ENCODE results near the gene SLC10A4.

The SLC10A4 gene

DNA sequence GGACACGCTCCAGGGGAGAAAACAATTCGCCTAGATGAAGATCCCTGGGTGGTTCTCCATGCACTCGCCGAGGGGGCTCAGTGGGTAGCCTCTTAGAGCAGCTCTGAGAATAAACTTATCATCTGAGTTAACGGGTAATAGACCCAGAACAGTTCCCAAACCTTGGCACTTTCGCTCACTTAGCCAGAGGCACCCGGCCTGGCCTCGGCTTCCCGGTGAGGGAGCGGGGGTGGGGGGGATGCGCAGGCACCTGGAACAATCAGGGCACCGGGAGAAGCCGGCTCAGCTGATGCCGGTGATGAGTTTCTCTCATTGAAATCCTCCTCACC is 6.5 kb downstream of the SLC10A4 start:
- no peak for DNase-seq (ENCODE audit: low read depth in 3 of 3)

DNA sequence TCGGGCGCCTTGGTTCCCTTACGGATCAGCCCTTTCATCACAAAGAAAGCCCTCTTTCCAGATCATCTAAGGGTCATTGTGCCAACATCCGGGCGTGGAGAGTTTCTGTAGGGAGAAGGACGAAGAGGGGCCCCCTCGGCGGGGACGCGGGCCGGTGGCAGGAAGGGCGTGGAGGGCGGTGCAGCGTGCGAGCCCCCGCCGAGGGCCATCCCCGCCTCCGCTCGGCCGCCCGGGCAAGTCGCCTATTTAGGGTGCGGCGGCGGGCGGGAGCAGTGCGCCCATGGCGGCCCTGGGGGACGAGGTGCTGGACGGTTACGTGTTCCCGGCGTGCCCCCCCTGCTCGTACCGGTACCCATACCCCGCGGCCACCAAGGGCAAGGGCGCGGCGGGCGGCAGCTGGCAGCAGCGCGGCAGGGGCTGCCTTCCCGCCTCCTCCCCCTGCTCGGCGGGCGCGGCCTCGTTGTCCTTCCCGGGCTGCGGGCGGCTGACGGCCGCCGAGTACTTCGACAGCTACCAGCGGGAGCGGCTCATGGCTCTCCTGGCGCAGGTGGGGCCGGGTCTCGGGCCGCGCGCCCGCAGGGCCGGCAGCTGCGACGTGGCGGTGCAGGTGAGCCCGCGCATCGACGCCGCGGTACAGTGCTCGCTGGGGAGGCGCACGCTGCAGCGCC is 7.0 kb downstream of the SLC10A4 start, which contains the start of gene ZAR1:
Gene ZAR1, plus strand, starts transcription at position 241 of the 668 bp plus-strand sequence. Its CDS starts 40 bp downstream, at position 281.
- DNase-seq (ENCODE audit: low read depth in 3 of 3), result no peak

DNA sequence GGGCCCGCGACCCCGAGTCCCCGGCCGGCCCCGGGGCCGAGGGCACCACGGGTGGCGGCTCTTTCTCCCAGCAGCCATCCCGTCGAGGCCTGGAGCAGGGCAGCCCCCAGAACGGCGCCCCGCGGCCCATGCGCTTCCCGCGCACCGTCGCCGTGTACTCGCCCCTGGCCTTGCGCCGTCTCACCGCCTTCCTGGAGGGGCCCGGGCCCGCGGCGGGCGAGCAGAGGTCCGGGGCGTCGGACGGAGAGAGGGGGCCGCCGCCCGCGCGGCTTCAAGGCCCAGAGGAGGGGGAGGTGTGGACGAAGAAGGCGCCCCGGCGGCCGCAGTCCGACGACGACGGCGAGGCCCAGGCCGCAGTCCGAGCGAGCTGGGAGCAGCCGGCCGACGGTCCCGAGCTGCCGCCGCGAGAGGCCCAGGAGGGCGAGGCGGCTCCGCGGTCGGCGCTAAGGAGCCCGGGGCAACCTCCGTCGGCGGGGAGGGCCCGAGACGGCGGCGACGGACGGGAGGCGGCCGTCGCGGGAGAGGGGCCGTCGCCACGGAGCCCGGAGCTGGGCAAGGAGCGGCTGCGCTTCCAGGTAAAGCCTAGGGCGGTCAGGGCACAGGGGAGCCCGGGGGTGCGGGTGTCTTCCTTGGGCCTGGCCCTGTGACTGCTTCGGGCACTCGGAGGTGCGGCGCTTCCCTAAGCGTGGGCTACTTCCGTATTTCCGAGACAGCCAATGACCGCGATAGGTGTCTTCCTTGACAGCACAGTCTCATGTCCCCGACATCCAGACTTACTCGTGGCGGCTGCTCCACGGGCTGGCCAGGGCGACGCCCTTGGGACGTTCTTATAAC is 7.8 kb downstream of the SLC10A4 start:
- DNase-seq (ENCODE audit: low read depth in 3 of 3), result no peak

DNA sequence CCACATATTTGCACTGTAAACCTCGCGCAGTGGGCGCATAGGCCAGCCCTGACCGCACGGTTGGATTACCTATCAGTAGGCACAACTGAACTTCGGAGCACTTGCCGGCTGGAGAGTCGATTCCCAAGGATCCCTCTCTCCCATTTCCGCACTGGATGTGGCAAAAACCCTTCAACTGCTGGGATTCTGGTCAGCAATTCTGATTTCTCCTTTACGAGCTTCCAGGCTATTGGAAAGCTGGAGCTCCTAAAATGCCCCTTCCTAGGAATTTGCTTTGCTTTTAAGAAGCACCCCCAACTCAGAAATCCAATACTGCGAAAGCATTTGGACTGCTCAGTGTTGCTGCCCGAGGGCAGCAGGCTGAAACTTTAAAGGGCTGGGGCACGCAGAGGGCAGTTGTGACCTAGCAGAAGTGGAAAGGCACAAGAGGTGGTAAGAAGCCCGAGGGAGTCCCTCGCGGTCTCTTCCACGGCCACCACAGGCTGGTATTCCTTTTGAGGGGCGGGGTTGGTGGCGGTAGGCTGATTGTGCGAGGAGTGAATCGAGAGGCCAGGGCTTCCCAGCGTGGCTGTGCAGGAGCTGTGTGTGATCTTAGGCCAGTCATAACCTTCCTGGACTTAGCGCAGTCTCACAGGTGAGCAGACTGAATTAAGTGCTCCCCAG is 8.5 kb downstream of the SLC10A4 start:
- no peak for DNase-seq (ENCODE audit: low read depth in 3 of 3)

DNA sequence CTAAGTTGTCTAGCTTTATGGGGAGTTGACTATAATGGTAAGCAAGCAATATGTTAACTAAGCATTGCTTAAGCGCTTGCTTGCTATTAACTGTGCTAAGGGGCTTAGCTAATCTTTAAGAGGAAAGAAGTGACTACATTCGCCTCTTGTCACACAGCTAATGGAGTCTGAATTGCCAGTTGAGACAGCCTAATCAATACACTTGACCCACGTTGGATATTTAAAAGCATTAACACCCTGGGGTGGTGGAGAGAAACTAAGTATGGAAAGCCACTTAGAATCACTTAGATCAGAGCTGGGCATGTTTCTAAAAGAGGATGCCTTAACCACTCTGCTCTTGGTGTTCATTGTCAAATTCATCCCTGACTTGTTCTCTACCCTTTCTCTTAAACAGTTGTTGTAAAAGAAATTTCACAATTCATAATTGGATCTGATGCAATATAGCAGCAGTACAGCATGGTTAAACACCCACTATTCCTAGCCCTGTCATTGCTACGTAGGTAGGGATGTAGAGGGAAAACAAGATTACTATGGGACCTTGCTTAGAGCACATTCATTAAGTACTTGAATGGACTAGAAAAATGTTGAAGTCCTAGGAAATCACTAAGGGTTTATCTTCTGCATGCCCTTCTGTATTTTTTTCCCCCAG is 10.4 kb downstream of the SLC10A4 start:
- no peak for DNase-seq (ENCODE audit: low read depth in 3 of 3)

DNA sequence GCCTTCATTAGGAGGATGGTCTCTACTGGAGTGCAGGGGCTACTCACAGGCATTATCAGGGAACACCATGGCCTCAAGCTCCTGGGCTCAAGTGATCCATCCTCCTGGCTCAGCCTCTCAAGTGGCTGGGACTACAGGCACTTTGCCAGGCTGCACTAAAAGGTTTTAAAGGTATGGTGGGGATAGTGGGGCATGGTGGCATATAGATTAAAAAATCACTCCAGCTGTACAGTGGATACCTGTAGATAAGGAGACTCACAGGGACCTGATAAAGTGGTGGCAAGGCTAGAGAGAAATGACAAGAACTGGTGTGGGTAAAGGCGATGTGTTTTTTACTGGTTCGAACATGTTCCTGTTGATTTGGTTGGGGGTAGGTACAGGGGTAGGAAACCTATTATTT is 12.8 kb downstream of the SLC10A4 start:
- no peak for DNase-seq (ENCODE audit: low read depth in 3 of 3)

DNA sequence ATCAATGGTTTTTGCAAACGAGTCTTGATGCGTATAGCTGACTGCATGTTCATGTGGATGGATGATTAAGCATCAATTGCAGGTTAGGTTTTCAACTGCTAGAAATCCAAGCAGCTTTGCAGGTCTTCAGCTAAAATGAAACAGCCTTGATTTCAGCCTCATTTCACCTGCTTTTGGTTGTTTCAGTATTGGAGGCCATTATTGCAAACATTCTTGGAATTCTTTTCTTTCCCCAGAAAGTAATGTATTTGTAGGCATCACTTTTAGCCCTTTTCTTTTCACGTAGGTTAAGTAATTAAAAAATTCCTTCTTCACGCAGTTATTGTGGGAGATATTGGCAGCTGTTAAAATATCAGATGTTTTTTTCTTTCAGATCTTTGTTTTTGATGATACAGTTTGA is 15.8 kb downstream of the SLC10A4 start:
- no peak for DNase-seq (ENCODE audit: low read depth in 3 of 3)

DNA sequence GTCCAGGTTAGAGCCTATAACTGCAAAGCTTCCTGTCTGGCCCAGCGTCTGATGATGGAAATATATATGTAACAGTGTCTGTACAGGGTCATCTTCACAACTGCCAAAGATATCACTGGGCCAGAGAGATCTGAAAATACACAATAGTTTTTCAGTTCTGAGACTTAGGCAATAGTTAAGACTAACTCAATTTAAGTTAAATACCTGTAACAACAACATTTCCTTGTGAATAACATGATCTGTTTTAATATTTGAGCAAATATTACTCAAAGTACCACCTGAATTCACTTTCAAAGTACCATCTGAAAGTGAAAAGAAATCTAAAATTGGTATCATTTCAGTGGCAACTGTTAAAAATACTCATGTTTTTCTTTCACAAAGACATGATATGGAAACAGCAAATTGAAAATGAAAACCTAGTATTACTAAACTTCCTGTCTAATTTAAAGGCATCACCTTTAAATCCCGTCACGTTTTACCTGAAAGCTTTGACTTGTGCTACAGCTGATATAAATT is 16.5 kb downstream of the SLC10A4 start:
- no peak for DNase-seq (ENCODE audit: low read depth in 3 of 3)

DNA sequence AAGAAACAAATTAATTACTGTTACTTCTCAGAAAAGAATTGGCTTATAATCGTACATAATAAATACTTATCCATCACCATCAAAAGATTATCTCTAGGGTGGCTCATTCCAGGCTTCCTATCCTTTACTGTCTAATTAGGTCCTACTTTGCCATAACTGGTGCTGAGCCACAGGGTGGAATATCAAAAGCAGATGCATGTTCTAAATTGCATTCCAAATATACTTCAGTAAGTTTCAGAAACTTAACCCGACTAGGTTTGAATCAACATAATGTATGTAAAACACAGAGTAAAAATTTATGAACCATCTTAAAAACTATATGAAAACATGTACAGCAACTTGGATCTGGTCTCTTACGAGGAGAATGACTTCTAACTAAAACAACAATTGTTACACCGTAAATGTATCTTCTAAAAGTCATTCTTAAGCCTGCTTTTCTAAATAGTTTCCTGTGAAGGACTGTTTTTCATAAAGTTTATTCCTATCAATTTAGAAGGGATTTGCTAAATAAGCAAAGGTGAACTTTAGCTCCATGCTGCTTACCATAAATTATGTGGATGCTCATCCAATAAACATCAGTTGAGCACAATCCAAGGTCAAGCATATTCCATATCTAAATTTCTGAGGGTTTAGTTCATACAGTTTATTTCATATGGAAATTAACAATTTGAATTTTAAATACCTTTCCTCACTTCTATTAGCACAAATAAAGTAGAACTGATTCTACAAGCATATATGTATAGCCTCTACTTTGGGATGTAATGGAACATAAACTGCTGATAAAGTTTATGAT is 20.3 kb downstream of the SLC10A4 start:
- DNase-seq (ENCODE audit: low read depth in 3 of 3), result no peak

DNA sequence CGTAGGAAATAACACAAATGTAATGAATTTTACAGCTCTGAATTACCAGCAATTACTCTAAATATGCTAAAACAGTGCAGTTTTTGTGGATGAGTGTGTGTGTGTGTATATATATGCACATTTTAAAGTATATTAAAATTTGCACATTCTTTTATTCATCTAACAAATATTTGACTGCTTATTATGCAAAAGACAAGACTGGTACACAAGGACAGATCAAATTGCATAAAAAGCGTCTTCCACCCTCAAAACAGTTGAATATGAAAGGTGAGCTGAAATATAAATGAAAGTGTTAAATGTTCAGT is 20.8 kb downstream of the SLC10A4 start:
- DNase-seq (ENCODE audit: low read depth in 3 of 3), result no peak

DNA sequence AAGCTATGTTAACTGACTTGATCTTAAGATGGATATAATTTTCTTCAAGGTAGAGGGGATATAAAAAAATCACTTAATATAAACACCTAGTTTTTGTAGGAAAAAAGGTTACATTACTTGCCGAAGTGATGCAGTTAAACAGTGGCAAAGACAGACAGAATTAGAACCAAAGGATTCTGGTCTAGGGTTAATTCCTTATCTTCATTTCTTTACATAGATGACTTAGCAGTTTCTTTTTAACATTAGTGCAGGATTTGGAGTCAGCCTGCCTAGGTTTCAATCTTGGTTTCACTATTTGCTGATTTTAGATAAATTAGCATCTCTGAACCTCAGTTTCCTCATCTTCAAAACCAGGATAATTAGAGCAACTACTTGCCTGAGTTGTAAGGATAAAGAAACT is 21.2 kb downstream of the SLC10A4 start:
- DNase-seq (ENCODE audit: low read depth in 3 of 3), result no peak

DNA sequence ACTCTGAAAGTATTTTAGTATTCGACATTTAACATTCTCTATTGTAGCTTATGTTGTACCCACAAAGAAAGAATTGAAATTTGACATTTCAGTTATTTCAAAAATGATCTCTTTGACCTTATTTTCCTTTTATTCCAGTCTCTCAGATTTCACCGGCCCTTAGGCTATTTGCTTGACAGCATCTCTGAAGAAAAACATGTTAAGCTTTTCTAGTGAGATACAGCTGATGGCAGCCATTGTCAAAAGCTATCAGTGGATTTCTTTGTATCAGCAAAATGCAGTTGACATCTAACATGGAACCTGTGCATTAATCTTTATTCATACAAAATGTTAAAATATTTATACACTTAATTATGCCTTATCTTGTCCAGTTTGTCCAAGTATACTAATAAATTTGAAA is 23.6 kb downstream of the SLC10A4 start:
- DNase-seq (ENCODE audit: low read depth in 3 of 3), result no peak

DNA sequence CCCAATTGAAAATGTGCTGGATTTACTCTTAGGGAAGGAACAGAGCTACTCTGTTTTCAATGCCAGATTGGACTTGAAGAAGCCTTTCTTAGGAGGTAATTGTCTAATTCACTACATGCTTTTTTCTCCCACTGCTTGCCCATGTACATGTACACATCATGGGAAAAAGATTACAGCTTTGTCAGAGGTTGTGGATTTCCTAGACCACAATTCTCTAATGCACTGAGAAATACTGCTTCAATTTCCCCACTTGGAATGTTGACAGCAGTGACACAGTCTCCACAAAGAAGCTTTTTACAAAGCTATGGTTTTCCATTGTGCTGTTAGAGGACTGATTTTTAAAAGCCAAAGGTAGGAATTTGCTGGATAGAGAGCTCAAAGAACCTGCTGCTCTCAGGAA is 26.4 kb downstream of the SLC10A4 start:
- no peak for DNase-seq (ENCODE audit: low read depth in 3 of 3)

DNA sequence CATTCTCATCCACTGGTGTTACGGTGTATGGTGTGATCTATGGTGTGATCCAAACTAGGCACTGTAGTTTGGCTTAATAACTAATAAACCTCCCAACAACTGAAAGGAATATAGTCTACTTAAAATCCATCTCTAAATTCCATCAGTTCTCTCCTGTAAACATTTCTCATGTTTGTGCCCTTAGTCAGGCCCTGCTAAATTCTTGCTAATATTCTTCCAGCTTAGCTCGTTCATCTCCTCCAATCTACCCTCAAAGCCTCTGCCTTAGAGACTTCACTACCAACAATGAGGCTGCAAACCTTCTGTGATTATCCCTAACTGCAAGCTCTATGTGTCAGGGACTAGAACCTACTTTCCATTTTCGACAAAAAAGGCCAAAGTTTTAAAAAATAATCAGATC is 35.0 kb downstream of the SLC10A4 start:
- no peak for DNase-seq (ENCODE audit: low read depth in 3 of 3)

DNA sequence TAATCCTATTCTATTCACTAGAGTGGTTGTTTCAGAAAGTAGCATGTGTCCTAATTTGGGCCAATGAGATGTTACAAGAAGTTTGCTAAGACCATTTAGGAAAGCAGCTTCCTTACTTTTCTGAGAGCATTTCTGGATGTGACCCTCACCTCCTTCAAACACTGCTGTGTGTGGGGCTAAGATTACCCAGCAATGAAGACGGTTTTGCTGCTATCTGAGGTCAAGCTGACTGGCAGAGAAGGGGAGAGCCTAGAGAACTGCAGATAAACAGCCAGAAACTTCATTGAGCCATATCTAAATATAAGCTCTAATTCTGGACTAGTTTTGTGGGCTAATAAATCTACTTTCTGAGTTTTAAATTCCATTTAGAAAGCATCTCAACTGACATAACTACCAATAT is 43.3 kb downstream of the SLC10A4 start:
- DNase-seq (ENCODE audit: low read depth in 3 of 3), result no peak

DNA sequence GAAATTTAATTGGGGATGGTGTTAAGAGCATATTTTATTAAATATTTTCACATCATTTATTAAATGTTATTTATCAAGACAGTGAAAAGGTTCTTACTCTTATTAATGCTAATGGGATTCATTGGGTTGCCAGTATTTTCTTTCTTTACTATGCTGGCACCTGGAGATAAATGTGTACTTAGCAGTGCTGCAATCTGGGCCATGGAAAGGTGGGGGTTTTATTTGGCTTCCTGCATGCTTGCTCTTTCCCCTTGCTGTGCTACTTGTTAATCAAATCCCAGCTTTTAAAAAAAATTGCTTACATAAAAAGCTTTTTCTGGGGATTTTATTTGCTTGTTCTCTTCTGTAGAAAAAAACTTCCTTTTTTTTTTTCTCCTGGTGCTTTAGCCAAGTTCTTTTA is 55.2 kb downstream of the SLC10A4 start:
- no peak for DNase-seq (ENCODE audit: low read depth in 3 of 3)
